ENCODE results near the gene GLYAT.

GLYAT gene

DNA sequence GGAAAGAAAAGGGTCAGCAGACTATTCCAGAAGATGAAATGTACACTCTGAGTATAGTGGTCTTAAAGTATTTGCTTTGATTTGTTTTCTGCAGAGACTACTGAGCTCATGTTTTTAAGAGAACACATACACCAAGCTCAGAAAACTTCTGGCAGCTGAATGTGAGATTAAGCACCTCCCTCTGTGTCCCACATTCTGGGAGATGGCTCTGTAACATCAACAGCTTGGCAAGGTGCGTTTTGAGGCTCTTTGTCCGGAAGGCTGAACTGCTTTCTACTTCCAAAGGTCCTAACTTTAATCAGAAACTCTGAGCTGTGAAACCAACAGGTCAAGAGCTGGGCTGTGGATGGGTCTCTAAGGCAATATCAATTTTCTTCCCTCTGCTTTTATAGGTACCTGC lies 36.4 kb upstream of the GLYAT start:
- no peak for DNase-seq (ENCODE audit: low read depth)
- no peak for TF ChIP-seq CTCF (IDR thresholded peaks at IDR 0.05; ENCODE audit: control insufficient read depth, insufficient read depth, low read depth, low read length, missing control alignments)
- H3K4me3 ChIP-seq (ENCODE audit: control insufficient read depth, low read depth, low read length): no peak overlapping the region

DNA sequence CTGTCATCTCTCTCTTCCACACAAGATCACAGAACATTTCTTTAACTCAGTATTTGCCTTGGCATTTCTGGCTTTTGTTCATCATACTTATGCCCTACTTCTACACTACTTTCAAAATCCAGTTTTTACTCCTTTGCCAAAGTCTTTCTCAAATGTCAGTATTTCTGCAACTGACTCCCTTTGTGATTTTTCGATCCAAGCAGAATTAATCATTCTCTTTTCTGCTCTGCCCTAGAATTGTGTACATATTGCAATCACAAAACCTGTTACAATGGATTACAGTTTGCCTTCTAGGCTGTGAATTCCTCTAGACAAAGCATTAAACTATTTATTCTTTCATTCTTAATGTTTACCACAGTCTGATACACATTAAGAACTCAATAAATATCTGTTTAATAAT lies 33.3 kb upstream of the GLYAT start:
- no peak overlapping the region for H3K4me3 ChIP-seq (ENCODE audit: control insufficient read depth, low read depth, low read length)
- TF ChIP-seq CTCF (IDR thresholded peaks at IDR 0.05; ENCODE audit: control insufficient read depth, insufficient read depth, low read depth, low read length, missing control alignments): no peak
- DNase-seq (ENCODE audit: low read depth): no peak

- no peak for DNase-seq (ENCODE audit: low read depth)
- H3K4me3 ChIP-seq (ENCODE audit: control insufficient read depth, low read depth, low read length): no peak overlapping the region
- TF ChIP-seq CTCF (IDR thresholded peaks at IDR 0.05; ENCODE audit: control insufficient read depth, insufficient read depth, low read depth, low read length, missing control alignments): no peak
Measured at GRCh38 chr11:58763120-58763490, 31.4 kb upstream of the GLYAT start.

DNA sequence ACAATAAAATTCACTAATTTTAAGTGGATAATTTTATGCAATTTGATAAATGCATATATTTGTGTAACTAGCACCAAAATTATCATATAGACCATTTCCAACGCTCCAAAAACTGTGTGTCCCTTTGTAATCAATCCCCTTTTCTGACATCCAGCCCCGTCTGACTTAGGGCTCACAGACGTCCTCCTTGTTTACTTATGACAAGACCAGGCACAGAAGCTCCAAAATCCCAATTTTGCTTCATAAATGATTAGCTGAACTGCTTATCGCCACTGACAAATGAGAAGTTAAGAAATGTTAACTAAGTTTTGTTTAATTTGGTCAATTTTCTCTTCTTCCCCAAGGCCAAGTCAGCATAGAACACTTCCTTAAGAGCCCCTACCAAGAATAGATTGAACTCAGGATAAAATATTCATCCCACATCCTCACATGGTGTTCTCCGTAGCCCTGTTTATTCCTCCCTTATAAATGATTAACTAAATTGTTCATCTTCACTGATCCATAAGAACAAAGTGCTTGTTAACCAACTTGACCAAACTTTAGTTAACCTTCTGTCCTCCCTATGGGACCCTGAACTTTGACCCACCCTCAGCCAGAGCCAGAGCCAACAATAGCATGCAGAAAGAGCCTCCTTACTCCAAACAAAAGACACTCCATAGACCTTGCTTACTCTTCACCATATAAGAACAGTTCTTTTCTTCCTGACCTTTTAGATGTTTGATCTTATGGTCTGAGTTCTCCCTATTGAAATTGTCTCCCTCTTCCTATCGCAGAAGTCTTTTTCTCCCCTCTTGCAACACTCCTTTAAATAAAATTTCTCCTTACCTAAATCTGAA lies 30.8 kb upstream of the GLYAT start:
- no peak for DNase-seq (ENCODE audit: low read depth)
- H3K4me3 ChIP-seq (ENCODE audit: control insufficient read depth, low read depth, low read length): no peak overlapping the region
- no peak for TF ChIP-seq CTCF (IDR thresholded peaks at IDR 0.05; ENCODE audit: control insufficient read depth, insufficient read depth, low read depth, low read length, missing control alignments)

GRCh38 chr11:58757439-58757838 lies 25.7 kb upstream of the GLYAT start:
- no peak for DNase-seq (ENCODE audit: low read depth)
- no peak overlapping the region for H3K4me3 ChIP-seq (ENCODE audit: control insufficient read depth, low read depth, low read length)
- TF ChIP-seq CTCF (IDR thresholded peaks at IDR 0.05; ENCODE audit: control insufficient read depth, insufficient read depth, low read depth, low read length, missing control alignments): no peak

GRCh38 chr11:58745705-58746364 lies 14.1 kb upstream of the GLYAT start:
- DNase-seq (ENCODE audit: low read depth): no peak
- no peak overlapping the region for H3K4me3 ChIP-seq (ENCODE audit: control insufficient read depth, low read depth, low read length)
- TF ChIP-seq CTCF (IDR thresholded peaks at IDR 0.05; ENCODE audit: control insufficient read depth, insufficient read depth, low read depth, low read length, missing control alignments): no peak

Measured in AG09309 (cell line).